GM19463 (cell line): ENCODE measurements around the gene ZNF354B.
"Not testable (repeated sequence)": the region's sequence is repeated elsewhere in the genome, so short reads cannot be mapped to it uniquely, and the experiment has no call there.

Experiments
- ATAC-seq: cut with Tn5 transposase; IDR thresholded peaks from one replicate; pipeline ENCODE4 v1.9.1; 2021; ENCODE audit warnings: mild to moderate bottlenecking, moderate library complexity; ENCODE audit not compliant: unreplicated experiment

The ZNF354B gene

DNA sequence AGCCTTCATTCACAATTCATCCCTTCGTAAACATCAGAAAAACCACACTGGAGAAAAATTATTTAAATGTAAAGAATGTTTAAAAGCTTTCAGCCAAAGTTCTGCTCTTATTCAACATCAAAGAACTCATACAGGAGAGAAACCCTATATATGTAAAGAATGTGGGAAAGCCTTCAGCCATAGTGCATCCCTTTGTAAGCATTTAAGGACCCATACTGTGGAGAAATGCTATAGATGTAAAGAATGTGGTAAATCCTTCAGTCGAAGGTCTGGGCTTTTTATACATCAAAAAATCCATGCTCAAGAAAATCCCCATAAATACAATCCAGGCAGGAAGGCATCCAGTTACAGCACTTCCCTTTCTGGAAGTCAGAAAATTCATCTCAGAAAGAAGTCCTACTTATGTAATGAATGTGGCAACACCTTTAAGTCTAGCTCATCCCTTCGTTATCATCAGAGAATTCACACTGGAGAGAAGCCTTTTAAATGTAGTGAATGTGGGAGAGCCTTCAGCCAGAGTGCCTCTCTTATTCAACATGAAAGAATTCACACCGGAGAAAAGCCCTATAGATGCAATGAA lies 23.5 kb downstream of the ZNF354B start:
- not testable (repeated sequence) for ATAC-seq

GRCh38 chr5:178883815-178884430 lies 24.2 kb downstream of the ZNF354B start:
- no peak for ATAC-seq

DNA sequence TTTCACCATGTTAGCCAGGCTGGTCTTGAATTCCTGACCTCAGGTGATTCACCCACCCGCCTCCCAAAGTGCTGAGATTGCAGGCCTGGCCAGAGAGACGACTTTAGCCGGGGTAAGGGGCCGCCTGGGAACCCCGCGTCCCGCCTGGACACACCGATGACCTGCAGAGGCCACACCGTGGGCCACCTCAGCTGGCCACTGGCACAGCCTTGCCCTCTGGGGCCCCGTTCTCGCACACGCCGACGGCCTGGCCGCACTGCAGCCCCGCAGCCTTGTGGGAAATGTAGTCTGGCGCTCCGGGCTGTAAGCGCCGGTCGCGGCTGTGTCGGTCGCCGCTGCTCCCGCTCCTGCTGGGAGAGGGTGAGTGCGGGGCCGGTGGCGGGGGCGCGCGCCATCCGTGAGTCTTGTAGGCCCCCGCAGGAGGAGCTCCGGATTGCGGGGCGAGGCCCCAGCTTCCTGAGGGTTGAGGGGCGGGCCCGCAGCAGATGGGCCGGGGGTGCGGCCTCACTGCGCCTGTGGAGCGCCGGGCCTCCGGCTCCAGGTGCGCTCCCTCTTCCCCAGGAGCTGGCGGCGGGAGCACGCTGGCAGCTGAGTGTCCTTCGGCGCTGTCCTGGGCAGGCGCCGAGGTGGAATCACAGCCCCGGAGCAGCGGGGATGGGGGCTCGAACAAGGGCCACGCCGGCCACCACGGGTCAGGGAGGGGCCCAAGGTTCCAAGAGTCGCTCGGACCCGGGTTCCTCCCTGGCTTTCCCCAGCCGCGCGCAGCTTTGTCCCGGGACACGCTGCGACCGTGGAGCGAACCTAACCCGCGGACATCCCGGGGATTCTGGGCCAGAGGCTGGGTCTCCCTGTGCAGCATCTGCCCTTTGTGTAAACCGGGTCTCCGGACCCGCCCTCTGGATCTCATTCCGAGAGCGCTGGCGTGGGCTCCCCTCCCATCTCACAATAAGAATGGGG lies 36.1 kb downstream of the ZNF354B start, which contains the start of gene ZFP2:
Gene ZFP2 (plus strand): TSS at position 299 of the 957 bp plus-strand sequence. CDS start 35,401 bp downstream, outside the sequence.
- no peak for ATAC-seq

GRCh38 chr5:178899289-178899688 lies 39.5 kb downstream of the ZNF354B start:
- ATAC-seq: no peak

- no peak for ATAC-seq
These were observed 43.1 kb downstream of the ZNF354B start for GRCh38 chr5:178902849-178903248.

DNA sequence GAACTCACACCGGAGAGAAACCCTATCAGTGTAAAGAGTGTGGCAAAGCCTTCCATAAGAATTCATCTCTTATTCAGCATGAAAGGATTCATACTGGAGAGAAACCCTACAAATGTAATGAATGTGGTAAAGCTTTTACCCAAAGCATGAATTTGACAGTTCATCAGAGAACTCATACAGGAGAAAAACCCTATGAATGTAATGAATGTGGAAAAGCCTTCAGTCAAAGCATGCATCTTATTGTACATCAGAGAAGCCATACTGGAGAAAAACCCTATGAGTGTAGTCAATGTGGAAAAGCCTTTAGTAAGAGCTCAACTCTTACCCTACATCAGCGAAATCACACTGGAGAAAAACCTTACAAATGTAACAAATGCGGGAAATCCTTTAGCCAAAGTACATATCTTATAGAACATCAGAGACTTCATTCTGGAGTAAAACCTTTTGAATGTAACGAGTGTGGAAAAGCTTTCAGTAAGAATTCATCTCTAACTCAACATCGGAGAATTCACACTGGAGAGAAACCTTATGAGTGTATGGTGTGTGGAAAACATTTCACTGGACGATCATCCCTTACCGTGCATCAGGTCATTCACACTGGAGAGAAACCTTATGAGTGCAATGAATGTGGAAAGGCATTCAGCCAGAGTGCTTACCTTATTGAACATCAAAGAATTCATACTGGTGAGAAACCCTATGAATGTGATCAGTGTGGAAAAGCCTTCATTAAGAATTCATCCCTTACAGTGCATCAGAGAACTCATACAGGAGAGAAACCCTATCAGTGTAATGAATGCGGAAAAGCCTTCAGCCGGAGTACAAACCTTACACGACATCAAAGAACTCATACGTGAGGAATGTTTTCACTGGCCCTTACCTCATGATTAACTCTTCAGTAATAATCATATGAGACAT lies 72.3 kb downstream of the ZNF354B start:
- ATAC-seq: no peak
